BE2C (cell line): ENCODE data around the gene PCSK9.

Experiments
- DNase-seq: peaks from one replicate; pipeline ENCODE4 v3.0.0-alpha.2; 2020
- H3K27me3 ChIP-seq: fragments of 250-450 bp; sonication (Bioruptor Pico); 2 replicates; pipeline ENCODE4 v1.5.1; 2020; ENCODE audit warnings: mild to moderate bottlenecking
- H3K36me3 ChIP-seq: fragments of 250-450 bp; sonication (Bioruptor Pico); 2 replicates; pipeline ENCODE4 v1.5.1; 2020; ENCODE audit warnings: mild to moderate bottlenecking
- H3K4me1 ChIP-seq: fragments of 250-450 bp; sonication (Bioruptor Pico); 2 replicates; pipeline ENCODE4 v1.5.1; 2020
- H3K4me3 ChIP-seq: 2 replicates; pipeline ENCODE4 v1.5.1; 2011; ENCODE audit warnings: low read depth, low read length
- H3K9me3 ChIP-seq: fragments of 250-450 bp; sonication (Bioruptor Pico); 2 replicates; pipeline ENCODE4 v1.5.1; 2020
- TF ChIP-seq, protein P1 (sequence below): IDR thresholded peaks from 2 replicates; pipeline ENCODE4 v1.5.1; 2012; ENCODE audit warnings: mild to moderate bottlenecking, low read depth, low read length

PCSK9 gene

DNA sequence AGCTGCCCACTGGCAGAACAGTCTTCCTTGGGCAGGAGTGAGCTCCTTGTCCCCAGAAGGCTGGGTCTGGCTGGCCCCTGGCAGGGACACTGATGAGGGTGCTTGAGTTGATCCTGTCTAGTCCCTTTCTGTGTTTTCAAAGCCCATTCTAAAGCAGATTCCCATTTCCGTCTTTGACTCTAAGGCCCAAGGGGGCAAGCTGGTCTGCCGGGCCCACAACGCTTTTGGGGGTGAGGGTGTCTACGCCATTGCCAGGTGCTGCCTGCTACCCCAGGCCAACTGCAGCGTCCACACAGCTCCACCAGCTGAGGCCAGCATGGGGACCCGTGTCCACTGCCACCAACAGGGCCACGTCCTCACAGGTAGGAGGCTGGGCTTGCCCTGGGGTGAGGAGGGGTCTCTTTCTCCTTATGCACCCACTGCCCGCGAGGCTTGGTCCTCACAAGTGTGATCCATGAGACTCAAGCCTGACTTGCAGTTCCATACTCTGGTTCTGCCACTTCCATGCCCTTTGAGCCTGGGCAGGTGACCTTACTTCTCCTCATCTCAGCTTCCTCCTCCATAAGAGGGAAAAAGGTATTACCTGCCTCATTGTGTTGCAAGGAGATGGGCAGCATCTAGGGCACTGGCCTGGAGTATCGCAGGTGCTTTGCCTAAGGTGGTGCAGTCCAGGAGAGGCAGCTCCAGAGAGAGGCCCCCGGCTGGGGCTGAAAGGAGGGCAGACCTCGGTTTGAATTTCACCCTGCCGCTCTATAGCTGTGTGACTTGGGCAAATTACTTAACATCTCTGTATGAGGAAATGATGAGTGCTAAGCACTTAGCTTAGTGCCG lies 20.2 kb downstream of the PCSK9 start:
- TF ChIP-seq, protein P1, sequence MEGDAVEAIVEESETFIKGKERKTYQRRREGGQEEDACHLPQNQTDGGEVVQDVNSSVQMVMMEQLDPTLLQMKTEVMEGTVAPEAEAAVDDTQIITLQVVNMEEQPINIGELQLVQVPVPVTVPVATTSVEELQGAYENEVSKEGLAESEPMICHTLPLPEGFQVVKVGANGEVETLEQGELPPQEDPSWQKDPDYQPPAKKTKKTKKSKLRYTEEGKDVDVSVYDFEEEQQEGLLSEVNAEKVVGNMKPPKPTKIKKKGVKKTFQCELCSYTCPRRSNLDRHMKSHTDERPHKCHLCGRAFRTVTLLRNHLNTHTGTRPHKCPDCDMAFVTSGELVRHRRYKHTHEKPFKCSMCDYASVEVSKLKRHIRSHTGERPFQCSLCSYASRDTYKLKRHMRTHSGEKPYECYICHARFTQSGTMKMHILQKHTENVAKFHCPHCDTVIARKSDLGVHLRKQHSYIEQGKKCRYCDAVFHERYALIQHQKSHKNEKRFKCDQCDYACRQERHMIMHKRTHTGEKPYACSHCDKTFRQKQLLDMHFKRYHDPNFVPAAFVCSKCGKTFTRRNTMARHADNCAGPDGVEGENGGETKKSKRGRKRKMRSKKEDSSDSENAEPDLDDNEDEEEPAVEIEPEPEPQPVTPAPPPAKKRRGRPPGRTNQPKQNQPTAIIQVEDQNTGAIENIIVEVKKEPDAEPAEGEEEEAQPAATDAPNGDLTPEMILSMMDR = no peak
- no peaks in the 10 kb centered on the region for H3K27me3 ChIP-seq

DNA sequence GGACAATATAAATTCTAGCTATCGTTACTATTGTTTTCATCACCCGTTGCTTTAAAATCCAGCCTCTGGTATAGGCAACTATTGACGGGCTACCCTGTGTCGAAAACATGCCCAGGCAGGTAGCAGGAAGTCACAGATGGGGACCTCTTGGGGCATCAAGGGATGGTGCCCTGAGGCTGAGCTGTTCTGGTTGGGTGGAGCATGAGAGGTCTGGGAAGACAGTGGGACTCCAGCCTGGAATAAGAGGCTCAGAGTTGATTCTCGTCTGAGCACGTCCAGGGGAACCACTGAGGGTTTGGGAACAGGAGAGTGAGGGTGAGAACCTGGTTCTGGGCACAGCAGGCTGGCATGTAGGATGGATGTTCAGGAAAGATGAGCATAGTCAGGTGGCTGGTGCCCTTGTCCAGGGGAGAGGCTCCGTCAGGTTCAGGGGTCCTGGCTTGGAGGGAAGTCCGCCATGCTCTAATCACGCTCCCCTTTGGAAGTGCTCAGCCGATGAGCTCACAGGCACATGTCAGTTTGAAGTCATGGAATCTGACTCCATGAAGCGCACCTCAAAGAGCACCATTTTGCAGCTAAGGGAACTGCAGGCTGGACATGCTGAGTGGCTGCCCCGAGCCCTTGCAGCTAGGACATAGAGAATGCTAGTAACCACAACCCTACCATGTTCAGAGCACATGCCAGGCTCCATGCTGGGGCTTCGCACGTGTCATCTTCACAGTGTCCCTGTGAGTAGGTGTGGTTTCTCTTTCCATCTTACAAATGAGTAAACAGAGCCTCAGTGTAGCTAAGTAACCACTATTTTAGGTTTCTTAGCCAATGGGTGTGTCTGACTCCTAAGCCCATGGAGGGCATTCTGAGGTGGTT lies 21.0 kb downstream of the PCSK9 start:
- no peaks in the 10 kb centered on the region for H3K27me3 ChIP-seq
- peaks cover 4% of the 10 kb centered on the region; the same call in 1 of the 2 replicates for H3K4me1 ChIP-seq
- H3K36me3 ChIP-seq = no peaks in the 10 kb centered on the region
- no peaks in the 10 kb centered on the region for H3K9me3 ChIP-seq
- TF ChIP-seq, protein P1 = no peak
- no peak for DNase-seq
- no peak overlapping the region for H3K4me3 ChIP-seq

More for the DNA sequence above, 20.2 kb downstream of the PCSK9 start:
- Histone ChIP-seq H3K4me3 (no peak overlapping the region), H3K36me3 (no peaks in the 10 kb centered on the region), H3K9me3 (no peaks in the 10 kb centered on the region), H3K4me1 (peaks cover 4% of the 10 kb centered on the region; the same call in 1 of the 2 replicates)
- no peak for DNase-seq

DNA sequence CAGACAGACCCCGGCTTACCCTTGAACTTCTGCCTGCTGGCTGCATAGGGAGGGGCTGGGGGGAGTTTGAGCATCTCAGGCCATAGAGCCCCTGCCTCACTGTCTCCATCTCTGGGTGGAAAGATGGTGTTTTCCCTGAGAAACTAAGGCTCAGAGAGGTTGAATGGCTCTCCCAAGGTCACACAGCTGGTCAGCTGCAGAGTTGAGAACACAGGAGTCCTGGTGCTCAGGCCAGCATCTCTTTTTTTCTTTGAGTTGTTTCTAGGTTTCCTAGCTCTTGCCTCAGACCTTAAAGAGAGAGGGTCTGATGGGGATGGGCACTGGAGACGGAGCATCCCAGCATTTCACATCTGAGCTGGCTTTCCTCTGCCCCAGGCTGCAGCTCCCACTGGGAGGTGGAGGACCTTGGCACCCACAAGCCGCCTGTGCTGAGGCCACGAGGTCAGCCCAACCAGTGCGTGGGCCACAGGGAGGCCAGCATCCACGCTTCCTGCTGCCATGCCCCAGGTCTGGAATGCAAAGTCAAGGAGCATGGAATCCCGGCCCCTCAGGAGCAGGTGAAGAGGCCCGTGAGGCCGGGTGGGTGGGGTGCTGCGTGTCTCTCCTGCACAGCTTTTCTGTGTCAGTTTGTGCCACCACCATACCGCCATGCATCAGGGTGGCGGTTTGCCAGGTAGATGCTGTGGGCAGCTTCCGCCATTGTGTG lies 21.8 kb downstream of the PCSK9 start:
- no peaks in the 10 kb centered on the region for H3K36me3 ChIP-seq
- no peak for DNase-seq
- no peaks in the 10 kb centered on the region for H3K27me3 ChIP-seq
- no peaks in the 10 kb centered on the region for H3K9me3 ChIP-seq
- peaks cover 4% of the 10 kb centered on the region; the same call in 1 of the 2 replicates for H3K4me1 ChIP-seq
- TF ChIP-seq, protein P1 = no peak
- no peak overlapping the region for H3K4me3 ChIP-seq

DNA sequence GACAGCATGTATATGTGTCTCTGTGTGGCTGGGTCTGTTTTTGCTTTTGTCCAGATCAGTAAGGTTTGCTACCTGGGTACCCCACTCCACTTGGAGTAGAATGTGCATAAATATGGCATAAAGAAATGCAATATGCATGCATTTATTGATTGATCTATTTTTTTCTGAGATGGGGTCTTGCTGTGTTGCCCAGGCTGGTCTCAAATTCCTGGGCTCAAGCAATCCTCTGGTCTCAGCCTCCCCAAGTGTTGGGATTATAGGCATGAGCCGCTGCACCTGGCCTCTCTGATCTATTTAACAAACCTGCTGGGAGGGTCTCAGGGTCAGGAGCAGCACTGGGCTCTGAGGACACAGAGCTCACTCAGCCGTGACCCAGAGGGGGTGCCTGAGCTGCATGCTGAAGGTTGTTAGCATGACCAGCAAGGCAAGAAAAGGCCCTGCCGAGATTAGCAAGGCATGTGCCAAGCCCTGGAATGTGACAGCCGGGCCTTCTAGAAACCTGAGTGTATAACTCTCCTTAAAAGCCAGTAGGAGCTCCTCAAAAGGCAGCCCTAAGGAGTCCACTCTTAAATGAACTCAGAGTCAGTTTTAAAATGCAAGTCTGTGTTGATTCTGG lies 22.5 kb downstream of the PCSK9 start:
- Histone ChIP-seq H3K4me1 (peaks cover 4% of the 10 kb centered on the region; the same call in 1 of the 2 replicates), H3K4me3 (no peak overlapping the region), H3K36me3 (no peaks in the 10 kb centered on the region), H3K27me3 (no peaks in the 10 kb centered on the region), H3K9me3 (no peaks in the 10 kb centered on the region)
- DNase-seq = no peak
- TF ChIP-seq, protein P1 = no peak

DNA sequence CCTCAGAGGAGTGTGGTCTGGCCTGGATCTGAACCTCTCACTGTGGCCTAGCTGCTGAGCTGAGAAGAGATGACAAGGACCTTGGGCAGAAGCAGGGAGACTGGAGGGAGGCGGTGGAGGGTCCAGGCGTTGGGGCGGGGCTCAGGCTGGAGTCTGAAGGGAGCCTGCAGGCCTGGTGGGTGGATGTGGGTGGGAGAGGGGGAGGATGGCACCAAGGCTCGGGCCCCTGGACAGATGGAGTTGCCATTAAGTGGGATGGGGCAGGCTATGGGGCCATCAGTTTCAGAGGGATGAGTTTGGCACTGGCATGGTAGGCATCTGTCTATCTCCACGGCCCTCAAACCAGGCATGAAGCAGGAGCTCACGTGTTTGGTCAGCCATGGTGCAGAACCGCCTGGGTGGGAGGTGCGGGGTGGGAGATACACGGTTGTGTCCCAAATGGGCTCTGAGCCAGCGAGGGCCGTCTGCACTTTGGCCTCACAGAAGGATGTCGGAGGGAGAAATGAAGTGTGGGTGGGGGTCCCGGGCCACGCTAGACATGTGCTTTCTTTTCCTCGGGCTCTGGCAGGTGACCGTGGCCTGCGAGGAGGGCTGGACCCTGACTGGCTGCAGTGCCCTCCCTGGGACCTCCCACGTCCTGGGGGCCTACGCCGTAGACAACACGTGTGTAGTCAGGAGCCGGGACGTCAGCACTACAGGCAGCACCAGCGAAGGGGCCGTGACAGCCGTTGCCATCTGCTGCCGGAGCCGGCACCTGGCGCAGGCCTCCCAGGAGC lies 23.6 kb downstream of the PCSK9 start:
- DNase-seq = no peak
- Histone ChIP-seq H3K4me1 (peaks cover 4% of the 10 kb centered on the region; the same call in 1 of the 2 replicates), H3K36me3 (no peaks in the 10 kb centered on the region), H3K9me3 (no peaks in the 10 kb centered on the region), H3K27me3 (no peaks in the 10 kb centered on the region), H3K4me3 (no peak overlapping the region)
- TF ChIP-seq, protein P1 = no peak
